Endothelial cell of umbilical vein (primary cell): ENCODE results near the gene FAXDC2. TPM values are rescaled to one million over a fixed set of nuclear protein-coding genes. Genes with fewer than 3 reads are reported as not detected.
"Not testable (repeated sequence)": the region's sequence is repeated elsewhere in the genome, so short reads cannot be mapped to it uniquely, and the experiment has no call there.

Experiments used
- BruUV-seq: library from RNA; stranded (reverse); fragments of 400-500 nt; replicated peaks from 2 replicates; lab custom pipeline; 2021; lab: Mats Ljungman, UMichigan
- CTCF ChIA-PET: fragments of 300-600, 350-600 bp; sonication (Branson Sonifier 250); formaldehyde crosslinking; loops from one replicate; lab custom pipeline; 2021; ENCODE audit warnings: antibody characterized with exemption, inconsistent platforms; lab: Charles Lee
- POLR2A ChIA-PET: fragments of 300-600, 350-600 bp; sonication (Branson Sonifier 250); formaldehyde crosslinking; loops from one replicate; lab custom pipeline; 2021; ENCODE audit warnings: antibody characterized with exemption, inconsistent platforms; lab: Charles Lee
- DNase-seq: peaks from one replicate; pipeline ENCODE4 v3.0.0-alpha.2; 2011; ENCODE audit warnings: low read depth, low spot score
- FAIRE-seq: peaks from 2 replicates; lab custom pipeline; 2011; peaks lifted over from hg19 to GRCh38; lab: Jason Lieb, UNC
- H2AFZ ChIP-seq: 2 replicates; pipeline ENCODE4 v1.6.0; 2012; ENCODE audit warnings: low read depth, low read length, control low read depth, inconsistent platforms
- H3K27ac ChIP-seq: 2 replicates; pipeline ENCODE4 v1.5.1; 2011; ENCODE audit warnings: low read depth, mild to moderate bottlenecking, control low read depth, low read length, moderate library complexity; ENCODE audit not compliant: insufficient read depth
- H3K27me3 ChIP-seq, 2 experiments: 2 replicates each; pipeline versions ENCODE4 v1.6.0 to v1.6.1; 2011; ENCODE audit warnings: low read length in 2 of 2, mixed read lengths in 1 of 2; ENCODE audit not compliant: control insufficient read depth in 2 of 2, insufficient read depth in 2 of 2
- H3K36me3 ChIP-seq, 2 experiments: 2 replicates in 1 of 2; 3 replicates in 1 of 2; pipeline ENCODE4 v1.5.1; 2011; ENCODE audit warnings: low read length in 2 of 2, mild to moderate bottlenecking in 1 of 2, moderate library complexity in 1 of 2; ENCODE audit not compliant: control insufficient read depth in 2 of 2, insufficient read depth in 2 of 2; ENCODE audit errors: extremely low read depth in 1 of 2
- H3K4me1 ChIP-seq: 3 replicates; pipeline ENCODE4 v1.5.1; 2011; ENCODE audit warnings: mild to moderate bottlenecking, low read length; ENCODE audit not compliant: control insufficient read depth, insufficient read depth; ENCODE audit errors: extremely low read depth
- H3K4me2 ChIP-seq: 2 replicates; pipeline ENCODE4 v1.6.1; 2011; ENCODE audit warnings: low read length, control low read depth, mixed read lengths; ENCODE audit not compliant: insufficient read depth
- H3K4me3 ChIP-seq, 3 experiments: fragments of 200-600 bp in 1 of 3; sonication (generic), shearing (Covaris generic) in 1 of 3; replicated peaks in 1 of 3; 2 replicates each; pipeline ENCODE4 v1.5.1; 2011 to 2016; ENCODE audit warnings: control low read depth in 3 of 3, low read length in 3 of 3, mild to moderate bottlenecking in 2 of 3, inconsistent platforms in 1 of 3, low read depth in 1 of 3, moderate library complexity in 1 of 3; ENCODE audit not compliant: insufficient read depth in 1 of 3
- H3K79me2 ChIP-seq: 2 replicates; pipeline ENCODE4 v1.6.0; 2012; ENCODE audit warnings: low read length, inconsistent platforms; ENCODE audit not compliant: control insufficient read depth, insufficient read depth
- H3K9ac ChIP-seq: replicated peaks from 2 replicates; pipeline ENCODE3; 2011; ENCODE audit warnings: low read length, control low read depth; ENCODE audit not compliant: insufficient read depth; ENCODE audit errors: extremely low read depth
- H3K9me1 ChIP-seq: replicated peaks from 3 replicates; pipeline ENCODE4 v1.6.0; 2011; ENCODE audit warnings: mild to moderate bottlenecking, low read length; ENCODE audit not compliant: control insufficient read depth, insufficient read depth; ENCODE audit errors: extremely low read depth
- H3K9me3 ChIP-seq: replicated peaks from 2 replicates; pipeline ENCODE4 v1.5.1; 2012; ENCODE audit warnings: low read length, inconsistent platforms; ENCODE audit not compliant: control insufficient read depth, insufficient read depth
- H4K20me1 ChIP-seq: replicated peaks from 2 replicates; pipeline ENCODE3; 2011; ENCODE audit warnings: mild to moderate bottlenecking, low read length; ENCODE audit not compliant: control insufficient read depth, insufficient read depth; ENCODE audit errors: extremely low read depth
- EZH2 ChIP-seq: IDR thresholded peaks from 2 replicates; pipeline ENCODE4 v1.6.1; 2012; ENCODE audit warnings: borderline replicate concordance, low read depth, mild to moderate bottlenecking, moderate library complexity, low read length, inconsistent platforms; ENCODE audit not compliant: severe bottlenecking
- FOS ChIP-seq: IDR thresholded peaks from 2 replicates; pipeline ENCODE4 v1.6.1; 2011; ENCODE audit warnings: mild to moderate bottlenecking, low read length, moderate library complexity, borderline replicate concordance; ENCODE audit not compliant: insufficient read depth
- GATA2 ChIP-seq: IDR thresholded peaks from 2 replicates; pipeline ENCODE4 v1.7.0; 2011; ENCODE audit warnings: low read depth, mild to moderate bottlenecking, moderate library complexity, mixed read lengths, low read length; ENCODE audit not compliant: insufficient read length, insufficient read depth
- JUN ChIP-seq: IDR thresholded peaks from 2 replicates; pipeline ENCODE4 v1.6.1; 2011; ENCODE audit warnings: borderline replicate concordance, low read depth; ENCODE audit not compliant: insufficient read length, insufficient read depth
- MYC ChIP-seq: IDR thresholded peaks from one replicate; pipeline ENCODE4 v1.6.1; 2011; ENCODE audit warnings: mild to moderate bottlenecking, low read depth, low read length
- POLR2A ChIP-seq: IDR thresholded peaks from 2 replicates; pipeline ENCODE4 v1.6.1; 2012; ENCODE audit warnings: low read depth, mild to moderate bottlenecking, control low read depth, low read length
- POLR2AphosphoS5 ChIP-seq: IDR thresholded peaks from 2 replicates; pipeline ENCODE4 v1.6.1; 2012; ENCODE audit warnings: low read depth, mild to moderate bottlenecking, control low read depth, low read length, moderate library complexity; ENCODE audit not compliant: insufficient read depth
- dilution Hi-C: fragments of 300-500 bp; cut with MboI; formaldehyde crosslinking; loops from one replicate; pipeline ENCODE4 v1.15.0; 2019; ENCODE audit warnings: low sequenced_read_pairs; ENCODE audit not compliant: extremely low pct_ligation_motif_present
- intact Hi-C: fragments of 100-400 bp; cut with micrococcal nuclease; formaldehyde crosslinking; loops from one replicate; pipeline ENCODE4 v1.10.0; 2022
- polyA plus RNA-seq, 4 experiments: library from polyadenylated mRNA; depleted of rRNA in 3 of 4; stranded (reverse) in 3 of 4; unstranded in 1 of 4; fragments of >200 nt; gene quantifications; 2 replicates each; pipeline versions ENCODE4 v1.2.1 to v1.2.3, GENCODE V29; 2011 to 2012; ENCODE audit warnings: missing spikeins in 1 of 4
- total RNA-seq: library from RNA; stranded (reverse); gene quantifications from 2 replicates; pipeline ENCODE4 v1.2.3, GENCODE V29; 2021
- TF ChIP-seq, protein P1 (sequence below): IDR thresholded peaks from 2 replicates; pipeline ENCODE4 v1.6.1; 2011; ENCODE audit not compliant: insufficient read depth, insufficient read length
- TF ChIP-seq, protein P2 (sequence below), 2 donors: IDR thresholded peaks; 1 replicate in 1 of 2; 2 replicates in 1 of 2; pipeline ENCODE4 v1.5.1; 2011; ENCODE audit warnings: low read length in 2 of 2, mild to moderate bottlenecking in 2 of 2, moderate library complexity in 2 of 2, control low read depth in 1 of 2, inconsistent platforms in 1 of 2, low read depth in 1 of 2; ENCODE audit not compliant: insufficient read depth in 1 of 2; ENCODE audit errors: extremely low read depth in 1 of 2

Gene FAXDC2
- total and polyA plus RNA-seq, 2 donors (not counting 3 experiments of a cell fraction or from before 2014, with no cell fraction given) = 8.3 to 12.0 TPM

- no peak for TF ChIP-seq FOS
- TF ChIP-seq, protein P1, sequence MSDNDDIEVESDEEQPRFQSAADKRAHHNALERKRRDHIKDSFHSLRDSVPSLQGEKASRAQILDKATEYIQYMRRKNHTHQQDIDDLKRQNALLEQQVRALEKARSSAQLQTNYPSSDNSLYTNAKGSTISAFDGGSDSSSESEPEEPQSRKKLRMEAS = no peak
- no peak for TF ChIP-seq GATA2
- TF ChIP-seq POLR2AphosphoS5 = no peak
- TF ChIP-seq MYC = no peak
- TF ChIP-seq, protein P2, sequence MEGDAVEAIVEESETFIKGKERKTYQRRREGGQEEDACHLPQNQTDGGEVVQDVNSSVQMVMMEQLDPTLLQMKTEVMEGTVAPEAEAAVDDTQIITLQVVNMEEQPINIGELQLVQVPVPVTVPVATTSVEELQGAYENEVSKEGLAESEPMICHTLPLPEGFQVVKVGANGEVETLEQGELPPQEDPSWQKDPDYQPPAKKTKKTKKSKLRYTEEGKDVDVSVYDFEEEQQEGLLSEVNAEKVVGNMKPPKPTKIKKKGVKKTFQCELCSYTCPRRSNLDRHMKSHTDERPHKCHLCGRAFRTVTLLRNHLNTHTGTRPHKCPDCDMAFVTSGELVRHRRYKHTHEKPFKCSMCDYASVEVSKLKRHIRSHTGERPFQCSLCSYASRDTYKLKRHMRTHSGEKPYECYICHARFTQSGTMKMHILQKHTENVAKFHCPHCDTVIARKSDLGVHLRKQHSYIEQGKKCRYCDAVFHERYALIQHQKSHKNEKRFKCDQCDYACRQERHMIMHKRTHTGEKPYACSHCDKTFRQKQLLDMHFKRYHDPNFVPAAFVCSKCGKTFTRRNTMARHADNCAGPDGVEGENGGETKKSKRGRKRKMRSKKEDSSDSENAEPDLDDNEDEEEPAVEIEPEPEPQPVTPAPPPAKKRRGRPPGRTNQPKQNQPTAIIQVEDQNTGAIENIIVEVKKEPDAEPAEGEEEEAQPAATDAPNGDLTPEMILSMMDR (IDR thresholded peaks at IDR 0.05; ENCODE audit: extremely low read depth in 1 of 2, insufficient read depth in 1 of 2, low read depth in 1 of 2, low read length in 2 of 2) = no peak
- TF ChIP-seq POLR2A = no peak
- no peak for TF ChIP-seq EZH2
- no peak for TF ChIP-seq JUN
- DNase-seq = no peak
- intact Hi-C loops (no loop called here), dilution Hi-C loops (no loop called here)
- Histone ChIP-seq H3K27me3 (no peaks in the 10 kb centered on the region), H3K27ac (no peak overlapping the region), H2AFZ (no peak overlapping the region), H4K20me1 (no peaks in the 10 kb centered on the region), H3K9me3 (no peaks in the 10 kb centered on the region), H3K36me3 (peaks cover 0 to 5% of the 10 kb centered on the region in 2 experiments), H3K9ac (no peak overlapping the region), H3K4me2 (no peak overlapping the region), H3K9me1 (no peaks in the 10 kb centered on the region), H3K4me1 (peaks cover 5% of the 10 kb centered on the region), H3K4me3 (no peak overlapping the region), H3K79me2 (no peaks in the 10 kb centered on the region)
- ChIA-PET POLR2A (interaction anchor here (0.7 to 2.6 kb wide), 2 partner anchors 13 to 22 kb away, joined by 8 to 9 read pairs; partner anchors contain the start of gene CNOT8), CTCF (no interaction called here)
- FAIRE-seq = no peak
- no TSS peak for BruUV-seq
Measured at GRCh38 chr5:154836225-154836624, 14.2 kb downstream of the FAXDC2 start.

- H3K4me3 ChIP-seq, FAIRE-seq, H3K4me2 ChIP-seq, H3K36me3 ChIP-seq, H4K20me1 ChIP-seq, H3K9me1 ChIP-seq, H3K27ac ChIP-seq, dilution Hi-C loops, H3K9ac ChIP-seq, H3K79me2 ChIP-seq, H2AFZ ChIP-seq, H3K9me3 ChIP-seq, DNase-seq, H3K27me3 ChIP-seq, H3K4me1 ChIP-seq, BruUV-seq: not testable (repeated sequence)
- intact Hi-C loops = loop anchor here (1.0 kb wide), 1 partner anchor 9 kb away; no protein-coding TSS in a partner anchor
- ChIA-PET CTCF (interaction anchor here (0.9 to 1.3 kb wide), 2 partner anchors 15 to 19 kb away, joined by 3 read pairs; partner anchors contain the start of gene FAXDC2), POLR2A (interaction anchor here (0.7 to 2.6 kb wide), 2 partner anchors 12 to 22 kb away, joined by 8 to 9 read pairs; partner anchors contain the start of gene CNOT8)
Measured at GRCh38 chr5:154835701-154836052, 14.7 kb downstream of the FAXDC2 start.
